SK-N-SH (cell line): ENCODE data around the gene FCHO2. TPM values are rescaled to one million over a fixed set of nuclear protein-coding genes. Genes with fewer than 3 reads are reported as not detected.
A peak's percentile ranks its signal among the peaks of the same experiment; 100 is the strongest.

ENCODE experiments used
- CTCF ChIA-PET: fragments of 300-600, 350-600 bp; formaldehyde crosslinking; extraction: SDS; loops from one replicate; lab custom pipeline; 2021; lab: Yijun Ruan, JAX
- POLR2A ChIA-PET: fragments of 350-600 bp; sonication (Branson Sonifier 250); formaldehyde crosslinking; extraction: SDS; loops from one replicate; lab custom pipeline; 2020; ENCODE audit warnings: antibody characterized with exemption, inconsistent platforms; lab: Yijun Ruan, JAX
- DNase-seq: peaks from one replicate; pipeline ENCODE4 v3.0.0; 2012
- H2AFZ ChIP-seq: fragments of 200-600 bp; sonication (generic); 2 replicates; pipeline ENCODE4 v1.8.1; 2016; ENCODE audit warnings: antibody characterized with exemption, mild to moderate bottlenecking, low read depth
- H3F3A ChIP-seq: fragments of 200-600 bp; sonication (generic); replicated peaks from 2 replicates; pipeline ENCODE3; 2016; ENCODE audit warnings: antibody characterized with exemption, mild to moderate bottlenecking; ENCODE audit not compliant: insufficient read depth
- H3K27ac ChIP-seq, 2 experiments: fragments of 200-500 bp in 1 of 2; fragments of 200-600 bp in 1 of 2; sonication (Bioruptor generic) in 1 of 2; sonication (generic), shearing (Covaris generic) in 1 of 2; 2 replicates each; pipeline versions ENCODE4 v1.5.1 to v1.6.1; 2014 to 2016; ENCODE audit warnings: low read depth in 2 of 2, inconsistent platforms in 1 of 2, low read length in 1 of 2, mild to moderate bottlenecking in 1 of 2, mixed read lengths in 1 of 2
- H3K27me3 ChIP-seq: fragments of 200-600 bp; sonication (generic), shearing (Covaris generic); 2 replicates; pipeline ENCODE4 v1.6.1; 2016; ENCODE audit warnings: mixed run types; ENCODE audit not compliant: insufficient read depth
- H3K36me3 ChIP-seq, 2 experiments: fragments of 200-500 bp in 1 of 2; fragments of 200-600 bp in 1 of 2; sonication (Bioruptor generic) in 1 of 2; sonication (generic) in 1 of 2; replicated peaks in 1 of 2; 2 replicates each; pipeline versions ENCODE3 to v1.5.1; 2014 to 2016; ENCODE audit warnings: low read length in 1 of 2, mild to moderate bottlenecking in 1 of 2; ENCODE audit not compliant: insufficient read depth in 2 of 2, control insufficient read depth in 1 of 2
- H3K4me1 ChIP-seq, 2 experiments: fragments of 200-500 bp in 1 of 2; fragments of 200-600 bp in 1 of 2; sonication (Bioruptor generic) in 1 of 2; sonication (generic), shearing (Covaris generic) in 1 of 2; 2 replicates each; pipeline versions ENCODE4 v1.5.1 to v1.6.1; 2014 to 2016; ENCODE audit warnings: low read depth in 1 of 2, low read length in 1 of 2, mixed run types in 1 of 2; ENCODE audit not compliant: insufficient read depth in 2 of 2, control insufficient read depth in 1 of 2
- H3K4me2 ChIP-seq: fragments of 200-600 bp; sonication (generic), shearing (Covaris generic); 2 replicates; pipeline ENCODE4 v1.6.1; 2017; ENCODE audit warnings: mixed run types
- H3K4me3 ChIP-seq, 2 experiments: fragments of 200-500 bp in 1 of 2; fragments of 200-600 bp in 1 of 2; sonication (Bioruptor generic) in 1 of 2; sonication (generic), shearing (Covaris generic) in 1 of 2; 2 replicates each; pipeline versions ENCODE4 v1.5.1 to v1.8.1; 2014 to 2016; ENCODE audit warnings: low read depth in 2 of 2, inconsistent platforms in 1 of 2, low read length in 1 of 2, mild to moderate bottlenecking in 1 of 2, mixed read lengths in 1 of 2, moderate library complexity in 1 of 2
- H3K79me2 ChIP-seq: fragments of 200-600 bp; sonication (generic); 2 replicates; pipeline ENCODE4 v1.8.1; 2017; ENCODE audit warnings: mild to moderate bottlenecking; ENCODE audit not compliant: insufficient read depth
- H3K9ac ChIP-seq: fragments of 200-600 bp; sonication (generic); 2 replicates; pipeline ENCODE4 v1.6.1; 2017; ENCODE audit warnings: mixed run types
- H3K9me2 ChIP-seq: fragments of 200-600 bp; sonication (generic); 2 replicates; pipeline ENCODE4 v1.6.1; 2017; ENCODE audit warnings: mixed run types
- H3K9me3 ChIP-seq: fragments of 200-600 bp; sonication (generic); 2 replicates; pipeline ENCODE4 v1.6.1; 2017; ENCODE audit warnings: mixed run types, mild to moderate bottlenecking, moderate library complexity
- H4K20me1 ChIP-seq: fragments of 200-600 bp; sonication (generic); 2 replicates; pipeline ENCODE4 v1.6.1; 2017; ENCODE audit warnings: mild to moderate bottlenecking, mixed run types; ENCODE audit not compliant: insufficient read depth
- CHD2 ChIP-seq: fragments of 150-350 bp; IDR thresholded peaks from 2 replicates; pipeline ENCODE4 v1.6.1; 2018; ENCODE audit warnings: low read length; ENCODE audit not compliant: partially characterized antibody
- EP300 ChIP-seq, 2 experiments: IDR thresholded peaks; 2 replicates each; pipeline versions ENCODE4 v1.4.0 to v1.6.1; 2012; ENCODE audit warnings: borderline replicate concordance in 1 of 2, low read depth in 1 of 2, low read length in 1 of 2
- FOSL2 ChIP-seq: IDR thresholded peaks from 2 replicates; pipeline ENCODE4 v1.4.0; 2012; ENCODE audit warnings: low read depth, mild to moderate bottlenecking, moderate library complexity, borderline replicate concordance
- FOXM1 ChIP-seq: IDR thresholded peaks from 2 replicates; pipeline ENCODE4 v1.4.0; 2012; ENCODE audit warnings: low read depth, mild to moderate bottlenecking
- JUND ChIP-seq: IDR thresholded peaks from 2 replicates; pipeline ENCODE4 v1.4.0; 2012
- NFIC ChIP-seq: IDR thresholded peaks from 2 replicates; pipeline ENCODE4 v1.4.0; 2012; ENCODE audit warnings: borderline replicate concordance
- POLR2AphosphoS5 ChIP-seq: IDR thresholded peaks from 2 replicates; pipeline ENCODE4 v1.6.1; 2012; ENCODE audit warnings: low read depth, low read length
- RFX5 ChIP-seq: IDR thresholded peaks from 2 replicates; pipeline ENCODE4 v1.6.1; 2012; ENCODE audit warnings: mild to moderate bottlenecking, improper control_type of control experiment, low read length
- RXRA ChIP-seq: IDR thresholded peaks from 2 replicates; pipeline ENCODE4 v1.4.0; 2012; ENCODE audit warnings: low read depth, mild to moderate bottlenecking, borderline replicate concordance
- TCF12 ChIP-seq: IDR thresholded peaks from 2 replicates; pipeline ENCODE4 v1.4.0; 2012
- YY1 ChIP-seq: IDR thresholded peaks from 2 replicates; pipeline ENCODE4 v1.4.0; 2012; ENCODE audit warnings: low read depth, mild to moderate bottlenecking
- WGBS: methylation state at CpG from one replicate; pipeline ENCODE4 v1.1.6; 2017; ENCODE audit warnings: low lambda C conversion rate; 5-methylcytosine and 5-hydroxymethylcytosine counted together
- polyA plus RNA-seq, 3 experiments: library from polyadenylated mRNA; depleted of rRNA; stranded (reverse); fragments of >200 nt; gene quantifications; 2 replicates each; pipeline ENCODE4 v1.2.3, GENCODE V29; 2012
- TF ChIP-seq, protein P1 (sequence below): IDR thresholded peaks from 2 replicates; pipeline ENCODE4 v1.4.0; 2012; ENCODE audit warnings: low read depth
- TF ChIP-seq, protein P2 (sequence below): fragments of 150-350 bp; IDR thresholded peaks from 2 replicates; pipeline ENCODE4 v1.6.1; 2016; ENCODE audit warnings: mild to moderate bottlenecking, low read depth, low read length
- TF ChIP-seq, protein P3 (sequence below): IDR thresholded peaks from 2 replicates; pipeline ENCODE4; 2012

The FCHO2 gene
- polyA plus RNA-seq, 1 of the 3 experiments (the other 2 are of a cell fraction) = 5.2 TPM

DNA sequence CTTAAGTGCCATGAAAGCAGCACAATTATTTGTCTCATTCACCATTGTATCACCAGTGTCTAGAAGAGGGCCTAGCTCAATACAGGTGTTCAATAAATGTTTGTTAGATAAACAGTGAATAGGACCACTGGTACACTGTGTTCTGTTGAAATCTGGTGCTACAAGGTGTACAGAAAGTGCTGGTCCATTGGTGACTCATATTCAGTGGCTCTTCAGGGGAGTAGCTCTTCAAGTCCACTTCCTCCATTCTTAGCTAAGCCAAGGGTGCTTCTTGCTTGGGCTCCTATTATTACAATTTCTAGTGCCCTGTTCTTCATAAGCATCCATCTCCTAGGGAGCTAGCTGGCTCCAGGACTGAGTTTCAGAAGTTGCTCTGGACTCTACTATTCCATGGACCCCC lies 6.4 kb upstream of the FCHO2 start:
- Histone ChIP-seq H2AFZ (no peak overlapping the region), H3K4me2 (no peak overlapping the region), H3F3A (peaks cover 20% of the 10 kb centered on the region), H3K4me1 (peaks cover 0 to 7% of the 10 kb centered on the region in 2 experiments; a peak in 1 of 4 replicates), H3K27me3 (no peaks in the 10 kb centered on the region), H3K27ac (no peak overlapping the region), H3K79me2 (no peaks in the 10 kb centered on the region), H3K9me3 (no peaks in the 10 kb centered on the region), H3K9ac (no peak overlapping the region), H3K9me2 (no peaks in the 10 kb centered on the region), H3K36me3 (no peaks in the 10 kb centered on the region), H4K20me1 (no peaks in the 10 kb centered on the region), H3K4me3 (no peak overlapping the region)
- no peak for TF ChIP-seq RFX5
- TF ChIP-seq, protein P1, sequence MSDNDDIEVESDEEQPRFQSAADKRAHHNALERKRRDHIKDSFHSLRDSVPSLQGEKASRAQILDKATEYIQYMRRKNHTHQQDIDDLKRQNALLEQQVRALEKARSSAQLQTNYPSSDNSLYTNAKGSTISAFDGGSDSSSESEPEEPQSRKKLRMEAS = no peak
- DNase-seq = no peak
- ChIA-PET CTCF (no interaction called here), POLR2A (no interaction called here)

DNA sequence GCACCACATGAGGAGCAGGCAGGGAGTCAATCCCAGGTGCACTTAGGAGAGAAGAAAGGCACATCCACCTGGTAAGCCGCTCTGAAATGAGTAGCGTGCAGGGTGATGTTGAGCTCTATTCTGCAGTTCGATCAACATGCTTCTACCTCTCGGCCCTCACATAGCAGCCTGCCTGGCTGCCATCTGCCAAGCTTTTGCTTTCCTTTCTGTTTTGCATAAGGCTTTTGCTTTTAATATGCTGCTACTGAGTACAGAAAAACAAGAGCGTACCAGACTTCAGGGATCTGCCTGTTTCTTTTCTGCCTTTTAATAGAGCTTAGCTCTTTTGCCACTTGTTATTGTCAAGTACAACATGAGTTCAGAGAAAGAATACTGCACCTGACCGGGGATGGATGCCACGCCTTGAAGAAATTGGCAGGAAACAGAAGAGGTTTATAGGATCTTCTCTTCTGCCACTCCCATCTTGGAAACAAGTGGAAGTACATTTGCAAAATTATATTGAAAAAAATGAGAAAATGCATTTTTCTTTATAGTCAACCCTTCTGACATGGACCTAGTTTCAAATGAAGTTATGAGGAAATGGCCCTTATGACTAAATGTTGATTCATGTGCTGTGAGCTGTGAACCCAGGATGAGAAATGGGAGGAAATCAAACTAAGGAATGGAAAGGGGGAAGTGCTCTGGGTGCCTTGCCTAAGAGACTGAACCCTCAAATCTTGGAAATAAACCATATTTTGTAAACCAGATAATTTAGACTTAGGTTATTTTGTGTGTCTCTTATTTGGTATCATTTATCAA lies 4.0 kb upstream of the FCHO2 start:
- peaks cover 4% of the 10 kb centered on the region; the same call in 1 of the 2 replicates for H3K79me2 ChIP-seq
- H3K4me2 ChIP-seq = peak overlapping the region; percentile 25; the same call in 1 of the 2 replicates
- H2AFZ ChIP-seq = peak overlapping the region; percentile 71
- H3K27me3 ChIP-seq = no peaks in the 10 kb centered on the region
- H3K9ac ChIP-seq = no peak overlapping the region
- no peaks in the 10 kb centered on the region for H4K20me1 ChIP-seq
- H3K4me1 ChIP-seq = peaks cover 5 to 7% of the 10 kb centered on the region in 2 experiments; a peak in 2 of 4 replicates
- TF ChIP-seq CHD2 = no peak
- peak in 1 of 2 experiments; percentile 37; a peak in 1 of 4 replicates for TF ChIP-seq EP300 (IDR thresholded peaks at IDR 0.05; ENCODE audit: borderline replicate concordance in 1 of 2, low read depth in 1 of 2, low read length in 1 of 2)
- TF ChIP-seq FOXM1 = no peak
- TF ChIP-seq FOSL2 = peak; percentile 71; the same call in 1 of the 2 replicates
- TF ChIP-seq, protein P1 = peak; percentile 21; the same call in 1 of the 2 replicates
- TF ChIP-seq NFIC = peak; percentile 19; the same call in 1 of the 2 replicates
- TF ChIP-seq TCF12 = peak; percentile 44
- TF ChIP-seq, protein P2, sequence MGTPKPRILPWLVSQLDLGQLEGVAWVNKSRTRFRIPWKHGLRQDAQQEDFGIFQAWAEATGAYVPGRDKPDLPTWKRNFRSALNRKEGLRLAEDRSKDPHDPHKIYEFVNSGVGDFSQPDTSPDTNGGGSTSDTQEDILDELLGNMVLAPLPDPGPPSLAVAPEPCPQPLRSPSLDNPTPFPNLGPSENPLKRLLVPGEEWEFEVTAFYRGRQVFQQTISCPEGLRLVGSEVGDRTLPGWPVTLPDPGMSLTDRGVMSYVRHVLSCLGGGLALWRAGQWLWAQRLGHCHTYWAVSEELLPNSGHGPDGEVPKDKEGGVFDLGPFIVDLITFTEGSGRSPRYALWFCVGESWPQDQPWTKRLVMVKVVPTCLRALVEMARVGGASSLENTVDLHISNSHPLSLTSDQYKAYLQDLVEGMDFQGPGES = no peak
- no peak for TF ChIP-seq YY1
- peak; percentile 64 for TF ChIP-seq JUND
- TF ChIP-seq, protein P3, sequence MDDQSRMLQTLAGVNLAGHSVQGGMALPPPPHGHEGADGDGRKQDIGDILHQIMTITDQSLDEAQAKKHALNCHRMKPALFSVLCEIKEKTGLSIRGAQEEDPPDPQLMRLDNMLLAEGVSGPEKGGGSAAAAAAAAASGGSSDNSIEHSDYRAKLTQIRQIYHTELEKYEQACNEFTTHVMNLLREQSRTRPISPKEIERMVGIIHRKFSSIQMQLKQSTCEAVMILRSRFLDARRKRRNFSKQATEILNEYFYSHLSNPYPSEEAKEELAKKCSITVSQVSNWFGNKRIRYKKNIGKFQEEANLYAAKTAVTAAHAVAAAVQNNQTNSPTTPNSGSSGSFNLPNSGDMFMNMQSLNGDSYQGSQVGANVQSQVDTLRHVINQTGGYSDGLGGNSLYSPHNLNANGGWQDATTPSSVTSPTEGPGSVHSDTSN = peak; percentile 70
- TF ChIP-seq RXRA = no peak
- no peak; the same call in 1 of the 2 replicates for TF ChIP-seq POLR2AphosphoS5
- CTCF ChIA-PET = no interaction called here
- DNase-seq = no peak
- POLR2A ChIA-PET = no interaction called here
- peak overlapping the region in 1 of 2 experiments; percentile 64; a peak in 2 of 4 replicates for H3K27ac ChIP-seq
- H3K4me3 ChIP-seq = no peak overlapping the region
- no peaks in the 10 kb centered on the region for H3K36me3 ChIP-seq
- WGBS = 78% methylated on average over 7 of the region's 7 CpGs
- H3K9me3 ChIP-seq = no peaks in the 10 kb centered on the region
- H3K9me2 ChIP-seq = no peaks in the 10 kb centered on the region
- peaks cover 21% of the 10 kb centered on the region for H3F3A ChIP-seq
